ENCODE measurements around the gene TAF1B.
A peak's percentile ranks its signal among the peaks of the same experiment; 100 is the strongest.

The TAF1B gene

DNA sequence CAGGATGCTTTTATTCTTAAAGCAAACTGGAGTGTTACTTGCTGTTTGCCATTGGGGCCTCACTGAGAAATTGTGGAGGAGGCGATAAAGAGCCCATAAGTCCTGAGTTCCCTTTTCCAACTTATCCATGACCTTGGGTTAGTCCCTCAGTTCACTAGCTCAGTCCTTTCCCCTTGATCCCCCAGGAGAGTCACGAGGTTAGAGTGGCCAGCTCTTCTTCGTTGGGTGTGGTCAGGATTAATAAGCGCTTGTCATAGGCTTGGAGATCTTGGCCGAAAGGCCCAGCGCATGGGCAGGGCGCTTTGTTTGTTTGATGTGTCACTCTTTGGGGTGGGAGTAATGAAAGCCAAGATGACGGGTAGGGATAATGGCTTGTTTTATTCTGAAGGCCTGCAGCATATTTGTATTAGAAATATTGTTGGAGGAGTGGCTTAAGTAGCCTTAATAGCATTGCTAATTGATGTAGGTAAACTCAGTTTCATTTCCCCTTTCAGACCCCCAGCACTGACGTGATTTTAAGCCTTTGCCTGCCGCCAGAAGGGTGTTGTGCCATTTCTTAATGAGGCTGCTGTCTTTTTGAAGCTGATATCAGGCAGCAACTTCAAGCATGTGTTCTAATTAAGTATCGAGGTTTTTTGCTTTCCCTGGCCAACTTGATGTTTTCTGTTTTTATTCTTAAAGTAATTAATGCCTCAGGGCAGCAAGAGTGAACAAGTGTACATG, 123.9 kb downstream of the TAF1B start:
- TF ChIP-seq, protein P1, sequence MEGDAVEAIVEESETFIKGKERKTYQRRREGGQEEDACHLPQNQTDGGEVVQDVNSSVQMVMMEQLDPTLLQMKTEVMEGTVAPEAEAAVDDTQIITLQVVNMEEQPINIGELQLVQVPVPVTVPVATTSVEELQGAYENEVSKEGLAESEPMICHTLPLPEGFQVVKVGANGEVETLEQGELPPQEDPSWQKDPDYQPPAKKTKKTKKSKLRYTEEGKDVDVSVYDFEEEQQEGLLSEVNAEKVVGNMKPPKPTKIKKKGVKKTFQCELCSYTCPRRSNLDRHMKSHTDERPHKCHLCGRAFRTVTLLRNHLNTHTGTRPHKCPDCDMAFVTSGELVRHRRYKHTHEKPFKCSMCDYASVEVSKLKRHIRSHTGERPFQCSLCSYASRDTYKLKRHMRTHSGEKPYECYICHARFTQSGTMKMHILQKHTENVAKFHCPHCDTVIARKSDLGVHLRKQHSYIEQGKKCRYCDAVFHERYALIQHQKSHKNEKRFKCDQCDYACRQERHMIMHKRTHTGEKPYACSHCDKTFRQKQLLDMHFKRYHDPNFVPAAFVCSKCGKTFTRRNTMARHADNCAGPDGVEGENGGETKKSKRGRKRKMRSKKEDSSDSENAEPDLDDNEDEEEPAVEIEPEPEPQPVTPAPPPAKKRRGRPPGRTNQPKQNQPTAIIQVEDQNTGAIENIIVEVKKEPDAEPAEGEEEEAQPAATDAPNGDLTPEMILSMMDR (IDR thresholded peaks at IDR 0.05; ENCODE audit: insufficient read depth, low read depth, low read length, missing control alignments): no peak
- peak; percentile 41 for DNase-seq (ENCODE audit: low read depth)
- no peak overlapping the region for H3K4me3 ChIP-seq (ENCODE audit: low read depth, low read length)

GRCh38 chr2:9968553-9969497, 125.6 kb downstream of the TAF1B start:
- no peak overlapping the region for H3K4me3 ChIP-seq (ENCODE audit: low read depth, low read length)
- TF ChIP-seq, protein P1 (IDR thresholded peaks at IDR 0.05; ENCODE audit: insufficient read depth, low read depth, low read length, missing control alignments): no peak
- no peak for DNase-seq (ENCODE audit: low read depth)

GRCh38 chr2:9970200-9971044, 127.1 kb downstream of the TAF1B start:
- DNase-seq (ENCODE audit: low read depth): no peak

DNA sequence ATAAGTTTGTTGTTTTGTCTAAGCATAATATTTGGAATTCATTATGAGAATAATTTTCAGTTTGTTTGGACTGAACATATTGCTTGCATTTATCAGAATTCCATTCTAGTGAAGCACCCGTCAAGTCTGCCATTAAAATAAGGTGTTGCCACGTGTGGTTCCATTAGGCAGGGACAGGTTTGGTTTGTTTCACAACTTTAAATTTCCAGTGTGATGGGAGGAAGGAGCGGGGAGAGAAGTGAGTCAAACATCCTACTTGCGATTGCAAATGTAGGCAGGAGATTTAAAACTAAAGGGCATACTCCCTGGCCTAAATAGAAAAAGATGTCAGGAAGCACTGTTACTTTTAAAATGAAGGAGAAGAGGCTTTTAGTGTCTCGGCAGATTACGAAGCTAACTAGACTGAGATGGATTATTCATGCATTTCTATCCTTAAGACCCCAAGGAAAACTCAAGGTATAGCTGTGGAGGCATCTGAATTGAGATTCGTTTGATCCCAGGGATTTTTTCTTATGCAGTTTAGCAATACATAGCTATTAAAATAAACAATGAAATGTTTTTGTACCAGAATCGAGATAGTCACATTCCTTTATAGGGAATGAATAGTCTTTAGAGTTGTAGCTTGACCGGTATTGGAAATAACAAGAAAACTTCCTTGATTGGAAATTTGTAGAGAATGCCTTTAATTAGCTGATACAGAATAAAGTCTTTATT, 128.0 kb downstream of the TAF1B start:
- TF ChIP-seq, protein P1 (IDR thresholded peaks at IDR 0.05; ENCODE audit: insufficient read depth, low read depth, low read length, missing control alignments): no peak
- DNase-seq (ENCODE audit: low read depth): no peak
- no peak overlapping the region for H3K4me3 ChIP-seq (ENCODE audit: low read depth, low read length)

More at GRCh38 chr2:9970200-9971044, 127.1 kb downstream of the TAF1B start:
- TF ChIP-seq, protein P1 (IDR thresholded peaks at IDR 0.05; ENCODE audit: insufficient read depth, low read depth, low read length, missing control alignments): no peak
- no peak overlapping the region for H3K4me3 ChIP-seq (ENCODE audit: low read depth, low read length)

- TF ChIP-seq, protein P1 (IDR thresholded peaks at IDR 0.05; ENCODE audit: insufficient read depth, low read depth, low read length, missing control alignments): no peak
- H3K4me3 ChIP-seq (ENCODE audit: low read depth, low read length): no peak overlapping the region
Observed at GRCh38 chr2:9971890-9972289, 128.6 kb downstream of the TAF1B start.

More at GRCh38 chr2:9971890-9972289, 128.6 kb downstream of the TAF1B start:
- DNase-seq (ENCODE audit: low read depth): no peak

Measured in GM12865 (cell line).